ENCODE data around the gene RER1.

RER1 gene

GRCh38 chr1:2407166-2407990 lies 15.7 kb downstream of the RER1 start:
- no peak for DNase-seq (ENCODE audit: low read depth, low spot score)

GRCh38 chr1:2407991-2408275 lies 16.3 kb downstream of the RER1 start:
- DNase-seq (ENCODE audit: low read depth, low spot score): no peak

GRCh38 chr1:2408456-2408855 lies 16.8 kb downstream of the RER1 start:
- DNase-seq (ENCODE audit: low read depth, low spot score): no peak

GRCh38 chr1:2408859-2409276 lies 17.2 kb downstream of the RER1 start:
- no peak for DNase-seq (ENCODE audit: low read depth, low spot score)

- no peak for DNase-seq (ENCODE audit: low read depth, low spot score)
Observed at GRCh38 chr1:2409745-2410144, 18.1 kb downstream of the RER1 start.

- no peak for DNase-seq (ENCODE audit: low read depth, low spot score)
Observed at GRCh38 chr1:2411801-2412394, 20.3 kb downstream of the RER1 start.

GRCh38 chr1:2412395-2412772 lies 20.7 kb downstream of the RER1 start, which contains the start of gene PEX10:
TSS of gene PEX10 (minus strand) at chr1:2412564. CDS start at chr1:2412502, 62 bp downstream.
- DNase-seq (ENCODE audit: low read depth, low spot score): peak; percentile 96

- DNase-seq (ENCODE audit: low read depth, low spot score): no peak
Observed at GRCh38 chr1:2412773-2413494, 21.3 kb downstream of the RER1 start.

GRCh38 chr1:2413495-2414296 lies 22.1 kb downstream of the RER1 start:
- no peak for DNase-seq (ENCODE audit: low read depth, low spot score)

GRCh38 chr1:2414297-2414958 lies 22.8 kb downstream of the RER1 start:
- DNase-seq (ENCODE audit: low read depth, low spot score): peak; percentile 54

- no peak for DNase-seq (ENCODE audit: low read depth, low spot score)
Observed at GRCh38 chr1:2415337-2415736, 23.7 kb downstream of the RER1 start.

- DNase-seq (ENCODE audit: low read depth, low spot score): no peak
Observed at GRCh38 chr1:2415801-2416208, 24.2 kb downstream of the RER1 start.

GRCh38 chr1:2416403-2416802 lies 24.8 kb downstream of the RER1 start:
- no peak for DNase-seq (ENCODE audit: low read depth, low spot score)

GRCh38 chr1:2417083-2417832 lies 25.6 kb downstream of the RER1 start:
- DNase-seq (ENCODE audit: low read depth, low spot score): no peak

GRCh38 chr1:2417833-2418225 lies 26.2 kb downstream of the RER1 start:
- no peak for DNase-seq (ENCODE audit: low read depth, low spot score)

GRCh38 chr1:2418791-2419320 lies 27.2 kb downstream of the RER1 start:
- no peak for DNase-seq (ENCODE audit: low read depth, low spot score)

GRCh38 chr1:2419416-2419815 lies 27.8 kb downstream of the RER1 start:
- DNase-seq (ENCODE audit: low read depth, low spot score): no peak

- no peak for DNase-seq (ENCODE audit: low read depth, low spot score)
Observed at GRCh38 chr1:2422523-2422922, 30.9 kb downstream of the RER1 start.

GRCh38 chr1:2425892-2426291 lies 34.3 kb downstream of the RER1 start:
- DNase-seq (ENCODE audit: low read depth, low spot score): no peak

- DNase-seq (ENCODE audit: low read depth, low spot score): no peak
Observed at GRCh38 chr1:2426540-2426939, 34.9 kb downstream of the RER1 start.

Measured in activated CD4-positive, CD25-positive, alpha-beta regulatory T cell treated with anti-CD3 and anti-CD28 coated beads, Interleukin-2, amount 50 U/mL, for 16 hours (primary cell).